ENCODE results near the gene ABHD17A. TPM values are rescaled to one million over a fixed set of nuclear protein-coding genes. Genes with fewer than 3 reads are reported as not detected.

The ABHD17A gene
- total and polyA plus RNA-seq, 10 donors, result 73.4 to 107 (median 83.6) TPM

- intact Hi-C loops (cut with DNase I; ENCODE audit: low total_unique reads), result no loop called here
These were observed 31.9 kb upstream of the ABHD17A start for GRCh38 chr19:1917146-1917545.

GRCh38 chr19:1914826-1915341, 29.6 kb upstream of the ABHD17A start:
- H3K36me3 ChIP-seq, result peaks cover 0 to 83% (median 55%) of the 10 kb centered on the region in 6 donors
- 88 to 97% (median 94%) methylated on average over 11 to 23 of the region's 23 CpGs for WGBS, 5 donors
- TF ChIP-seq POLR2AphosphoS5 (IDR thresholded peaks at IDR 0.05), result no peak
- no peak for TF ChIP-seq CTCF (IDR thresholded peaks at IDR 0.05 in 8 of 11, conservative IDR thresholded peaks at IDR 0.05 in 3 of 11)
- no peak for TF ChIP-seq POLR2A (IDR thresholded peaks at IDR 0.05)
- H3K27ac ChIP-seq, result no peak overlapping the region
- H3K9me3 ChIP-seq, result no peaks in the 10 kb centered on the region
- intact Hi-C loops (cut with DNase I; ENCODE audit: low total_unique reads), result no loop called here
- no peak overlapping the region for H3K4me3 ChIP-seq
- H3K27me3 ChIP-seq (replicated peaks in 1 of 7), result no peaks in the 10 kb centered on the region
- peaks cover 0 to 38% (median 4%) of the 10 kb centered on the region in 6 donors for H3K4me1 ChIP-seq
- no peak for DNase-seq

More at GRCh38 chr19:1917146-1917545, 31.9 kb upstream of the ABHD17A start:
- no peak overlapping the region for H3K4me3 ChIP-seq
- H3K4me1 ChIP-seq, result peaks cover 0 to 29% (median 5%) of the 10 kb centered on the region in 6 donors
- 48 to 74% (median 68%) methylated on average over 17 of the region's 17 CpGs for WGBS, 5 donors
- H3K27ac ChIP-seq, result no peak overlapping the region
- no peak for DNase-seq
- peaks cover 0 to 98% (median 69%) of the 10 kb centered on the region in 6 donors for H3K36me3 ChIP-seq
- H3K9me3 ChIP-seq, result no peaks in the 10 kb centered on the region
- H3K27me3 ChIP-seq (replicated peaks in 1 of 7), result no peaks in the 10 kb centered on the region
- TF ChIP-seq POLR2AphosphoS5 (IDR thresholded peaks at IDR 0.05) (no peak), POLR2A (IDR thresholded peaks at IDR 0.05) (no peak), CTCF (IDR thresholded peaks at IDR 0.05 in 8 of 11, conservative IDR thresholded peaks at IDR 0.05 in 3 of 11) (no peak)

- no peak overlapping the region for H3K27ac ChIP-seq
- H3K9me3 ChIP-seq, result no peaks in the 10 kb centered on the region
- 85 to 90% (median 85%) methylated on average over 12 to 23 of the region's 23 CpGs for WGBS, 5 donors
- intact Hi-C loops (cut with DNase I; ENCODE audit: low total_unique reads), result no loop called here
- H3K36me3 ChIP-seq, result peaks cover 0 to 83% (median 46%) of the 10 kb centered on the region in 6 donors
- DNase-seq, result no peak
- peak in 1 of 3 donors; percentile 6 for TF ChIP-seq POLR2AphosphoS5 (IDR thresholded peaks at IDR 0.05)
- no peak for TF ChIP-seq CTCF (IDR thresholded peaks at IDR 0.05 in 8 of 11, conservative IDR thresholded peaks at IDR 0.05 in 3 of 11)
- H3K4me3 ChIP-seq, result no peak overlapping the region
- H3K27me3 ChIP-seq (replicated peaks in 1 of 7), result no peaks in the 10 kb centered on the region
- peaks cover 2 to 47% (median 13%) of the 10 kb centered on the region in 6 donors for H3K4me1 ChIP-seq
These were observed 28.7 kb upstream of the ABHD17A start for GRCh38 chr19:1913781-1914577.

Measured in spleen (tissue), 11 donors.